OCI-LY7 (cell line): ENCODE measurements around the gene PITPNC1.

Source experiments
- EZH2phosphoT487 ChIP-seq: fragments of 200-600 bp; sonication (generic); IDR thresholded peaks from 2 replicates; pipeline ENCODE4 v1.6.1; 2018; ENCODE audit warnings: low read depth, borderline replicate concordance, mild to moderate bottlenecking, mixed run types, antibody characterized with exemption, low read length, moderate library complexity, mixed read lengths
- TF ChIP-seq, protein P1 (sequence below): fragments of 200-600 bp; sonication (generic); conservative IDR thresholded peaks from 2 replicates; pipeline ENCODE4 v1.5.1; 2014; ENCODE audit warnings: mild to moderate bottlenecking, antibody characterized with exemption, low read length, moderate library complexity, mixed read lengths

- TF ChIP-seq, protein P1, sequence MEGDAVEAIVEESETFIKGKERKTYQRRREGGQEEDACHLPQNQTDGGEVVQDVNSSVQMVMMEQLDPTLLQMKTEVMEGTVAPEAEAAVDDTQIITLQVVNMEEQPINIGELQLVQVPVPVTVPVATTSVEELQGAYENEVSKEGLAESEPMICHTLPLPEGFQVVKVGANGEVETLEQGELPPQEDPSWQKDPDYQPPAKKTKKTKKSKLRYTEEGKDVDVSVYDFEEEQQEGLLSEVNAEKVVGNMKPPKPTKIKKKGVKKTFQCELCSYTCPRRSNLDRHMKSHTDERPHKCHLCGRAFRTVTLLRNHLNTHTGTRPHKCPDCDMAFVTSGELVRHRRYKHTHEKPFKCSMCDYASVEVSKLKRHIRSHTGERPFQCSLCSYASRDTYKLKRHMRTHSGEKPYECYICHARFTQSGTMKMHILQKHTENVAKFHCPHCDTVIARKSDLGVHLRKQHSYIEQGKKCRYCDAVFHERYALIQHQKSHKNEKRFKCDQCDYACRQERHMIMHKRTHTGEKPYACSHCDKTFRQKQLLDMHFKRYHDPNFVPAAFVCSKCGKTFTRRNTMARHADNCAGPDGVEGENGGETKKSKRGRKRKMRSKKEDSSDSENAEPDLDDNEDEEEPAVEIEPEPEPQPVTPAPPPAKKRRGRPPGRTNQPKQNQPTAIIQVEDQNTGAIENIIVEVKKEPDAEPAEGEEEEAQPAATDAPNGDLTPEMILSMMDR = no peak
- no peak for TF ChIP-seq EZH2phosphoT487
Measured at GRCh38 chr17:67518876-67519275, 141.8 kb downstream of the PITPNC1 start.
